Duodenal mucosa (tissue), 2 donors: ENCODE results near the gene SLC9C1.

Source experiments
- H3K27ac ChIP-seq: one replicate; pipeline ENCODE4 v1.7.0; 2013; ENCODE audit warnings: low read depth, low read length
- H3K27me3 ChIP-seq, 2 donors: one replicate each; pipeline ENCODE4 v1.7.0; 2013; ENCODE audit warnings: low read length in 2 of 2, control low read depth in 1 of 2; ENCODE audit not compliant: insufficient read depth in 2 of 2, control insufficient read depth in 1 of 2
- H3K36me3 ChIP-seq, 2 donors: one replicate each; pipeline ENCODE4 v1.7.0; 2013; ENCODE audit warnings: low read length in 2 of 2, control low read depth in 1 of 2; ENCODE audit not compliant: insufficient read depth in 2 of 2, control insufficient read depth in 1 of 2
- H3K4me1 ChIP-seq, 2 donors: one replicate each; pipeline ENCODE4 v1.7.0; 2013; ENCODE audit warnings: low read length in 2 of 2, control low read depth in 1 of 2; ENCODE audit not compliant: insufficient read depth in 2 of 2, control insufficient read depth in 1 of 2
- H3K4me3 ChIP-seq, 2 donors: one replicate each; pipeline ENCODE4 v1.7.0; 2013; ENCODE audit warnings: low read length in 2 of 2, low read depth in 1 of 2
- H3K9ac ChIP-seq, 2 donors: one replicate each; pipeline ENCODE4 v1.7.0; 2013; ENCODE audit warnings: low read length in 2 of 2, low read depth in 1 of 2
- H3K9me3 ChIP-seq, 2 donors: one replicate each; pipeline ENCODE4 v1.7.0; 2013; ENCODE audit warnings: low read length in 2 of 2, control low read depth in 1 of 2; ENCODE audit not compliant: control insufficient read depth in 1 of 2

SLC9C1 gene

DNA sequence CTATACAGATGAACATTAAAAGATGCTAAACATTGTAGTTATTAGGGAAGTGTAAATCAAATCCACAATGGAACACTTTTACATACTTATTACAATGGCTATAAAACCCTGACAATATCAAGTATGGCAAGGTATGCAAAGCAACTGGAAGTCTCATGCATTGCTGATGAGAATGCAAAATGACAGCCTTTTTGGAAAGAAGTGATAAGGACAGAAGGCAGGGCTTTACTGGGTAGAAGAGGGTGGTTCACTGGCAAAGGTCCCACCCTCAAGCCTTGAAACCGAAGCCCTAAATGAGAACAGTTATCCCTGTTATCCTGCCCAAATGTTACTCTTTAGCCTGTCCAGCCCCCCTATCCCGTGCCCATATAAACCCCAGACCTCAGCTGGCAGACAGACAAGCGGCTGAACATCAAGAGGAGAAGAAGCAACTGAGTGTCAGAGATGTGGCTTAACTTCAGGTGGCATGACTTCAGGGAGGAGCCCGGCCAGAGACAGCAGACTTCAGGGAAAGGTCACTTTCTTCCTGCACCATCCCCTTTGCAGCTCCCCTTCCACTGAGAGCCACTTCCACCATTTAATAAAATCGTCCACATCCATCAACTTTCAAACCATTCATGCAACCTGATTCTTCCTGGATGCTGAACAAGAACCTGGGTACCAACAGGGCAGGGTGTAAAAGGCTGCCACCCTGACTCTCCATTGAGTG, 160.2 kb downstream of the SLC9C1 start:
- Histone ChIP-seq H3K4me1 (peaks cover 14 to 16% of the 10 kb centered on the region in 2 donors), H3K9me3 (no peaks in the 10 kb centered on the region), H3K4me3 (no peak overlapping the region), H3K36me3 (no peaks in the 10 kb centered on the region), H3K9ac (no peak overlapping the region), H3K27me3 (no peaks in the 10 kb centered on the region), H3K27ac (no peak overlapping the region)

DNA sequence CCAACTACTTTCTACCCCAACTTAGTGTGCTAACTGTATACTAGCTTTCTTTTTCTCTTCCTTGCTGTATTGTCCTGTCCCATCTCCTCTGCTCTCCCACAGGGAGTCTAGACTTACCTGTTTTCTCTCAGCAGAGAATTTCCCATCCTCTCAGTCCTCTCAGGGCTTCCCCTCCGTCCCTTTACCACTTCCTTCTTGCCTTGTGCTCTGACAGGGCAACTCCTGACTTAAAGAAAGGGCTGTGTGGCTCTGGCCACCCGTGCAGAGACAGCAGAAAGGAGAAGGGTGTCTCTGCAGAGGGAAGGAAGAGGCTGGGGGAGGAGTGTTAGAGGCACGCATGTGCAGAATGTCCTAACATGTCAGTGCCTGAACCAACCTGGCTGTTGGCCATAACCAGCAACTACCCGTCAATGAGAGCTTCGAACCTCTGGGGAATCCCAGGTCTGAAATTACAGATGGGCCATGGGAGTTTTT, 161.0 kb downstream of the SLC9C1 start, which contains the start of gene GCSAM:
GCSAM (minus strand) TSS at position 274 of the 474 bp plus-strand sequence; CDS start at position 146, 128 bp downstream.
- Histone ChIP-seq H3K36me3 (no peaks in the 10 kb centered on the region), H3K27me3 (no peaks in the 10 kb centered on the region), H3K4me3 (peak within 1 kb of the TSS; percentile 19 to 38), H3K9ac (peak within 1 kb of the TSS in 1 of 2 donors; percentile 5), H3K4me1 (peaks cover 15 to 19% of the 10 kb centered on the region in 2 donors), H3K9me3 (no peaks in the 10 kb centered on the region), H3K27ac (no peak within 1 kb of the TSS)

DNA sequence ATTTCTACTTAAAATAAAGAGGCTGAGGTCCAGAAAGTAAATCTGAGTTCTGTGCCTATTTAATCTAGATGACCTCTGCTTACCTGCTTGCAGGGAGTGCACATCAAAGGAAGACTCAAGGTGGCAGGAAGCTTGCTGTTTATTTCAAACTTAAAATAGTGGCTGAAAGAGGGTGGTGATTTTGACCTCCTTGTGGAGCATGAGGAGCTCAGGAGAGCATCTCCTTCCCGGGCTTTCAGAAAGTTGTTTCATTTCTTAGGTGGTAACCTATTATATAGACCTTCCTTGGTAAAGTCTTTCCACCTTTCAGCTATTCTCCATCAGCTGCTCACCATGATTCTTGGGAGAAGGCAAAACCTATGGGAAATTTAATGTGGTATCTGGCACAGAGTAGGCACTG, 161.5 kb downstream of the SLC9C1 start:
- Histone ChIP-seq H3K9me3 (no peaks in the 10 kb centered on the region), H3K9ac (no peak overlapping the region), H3K4me1 (peaks cover 12 to 22% of the 10 kb centered on the region in 2 donors), H3K27me3 (no peaks in the 10 kb centered on the region), H3K36me3 (no peaks in the 10 kb centered on the region), H3K4me3 (peak overlapping the region; percentile 19 to 38), H3K27ac (no peak overlapping the region)

DNA sequence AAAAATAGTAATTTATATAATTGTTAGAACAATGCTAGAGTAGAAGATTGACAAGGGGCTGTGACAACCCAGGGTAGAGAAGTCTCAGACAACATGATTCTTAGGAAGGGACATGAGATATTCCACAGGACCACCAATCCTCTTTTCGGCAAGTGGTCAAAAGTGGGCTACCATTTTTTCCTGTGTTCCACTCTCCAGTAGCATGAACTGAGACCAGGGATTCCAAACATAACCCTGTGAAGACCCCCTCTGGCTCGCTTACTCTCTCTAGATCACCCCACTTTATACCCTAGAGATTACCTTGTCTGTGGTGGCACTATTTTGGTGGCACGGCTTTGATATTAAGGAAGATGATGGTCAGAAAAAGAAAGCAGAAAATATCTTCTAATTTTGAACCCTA, 161.9 kb downstream of the SLC9C1 start:
- H3K4me3 ChIP-seq, result peak overlapping the region in 1 of 2 donors; percentile 38
- H3K9ac ChIP-seq, result no peak overlapping the region

DNA sequence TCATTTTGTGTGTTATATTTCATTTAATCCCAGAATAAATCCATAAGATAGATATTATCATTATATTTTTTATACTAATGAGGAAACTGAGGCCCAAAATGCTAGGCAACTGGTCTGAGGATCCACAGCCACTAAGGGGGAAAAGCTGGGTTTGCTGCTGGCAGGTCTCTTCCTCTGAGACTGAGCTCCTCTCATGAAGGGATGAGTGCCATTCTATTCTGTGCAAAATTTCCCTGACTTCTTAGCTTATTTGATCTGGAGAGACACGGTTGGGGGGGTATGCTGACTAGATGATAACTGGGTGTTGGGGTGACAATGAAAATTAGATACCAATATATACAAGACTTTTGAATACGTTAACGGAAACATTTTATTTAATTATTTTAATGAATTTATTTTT, 162.9 kb downstream of the SLC9C1 start:
- H3K36me3 ChIP-seq, result no peaks in the 10 kb centered on the region
- peaks cover 22 to 26% of the 10 kb centered on the region in 2 donors for H3K4me1 ChIP-seq
- no peaks in the 10 kb centered on the region for H3K9me3 ChIP-seq
- H3K27ac ChIP-seq, result no peak overlapping the region
- no peaks in the 10 kb centered on the region for H3K27me3 ChIP-seq
- H3K9ac ChIP-seq, result no peak overlapping the region
- H3K4me3 ChIP-seq, result no peak overlapping the region

More for the DNA sequence above, 161.9 kb downstream of the SLC9C1 start:
- Histone ChIP-seq H3K4me1 (peaks cover 14 to 22% of the 10 kb centered on the region in 2 donors), H3K9me3 (no peaks in the 10 kb centered on the region), H3K36me3 (no peaks in the 10 kb centered on the region), H3K27ac (no peak overlapping the region), H3K27me3 (no peaks in the 10 kb centered on the region)

DNA sequence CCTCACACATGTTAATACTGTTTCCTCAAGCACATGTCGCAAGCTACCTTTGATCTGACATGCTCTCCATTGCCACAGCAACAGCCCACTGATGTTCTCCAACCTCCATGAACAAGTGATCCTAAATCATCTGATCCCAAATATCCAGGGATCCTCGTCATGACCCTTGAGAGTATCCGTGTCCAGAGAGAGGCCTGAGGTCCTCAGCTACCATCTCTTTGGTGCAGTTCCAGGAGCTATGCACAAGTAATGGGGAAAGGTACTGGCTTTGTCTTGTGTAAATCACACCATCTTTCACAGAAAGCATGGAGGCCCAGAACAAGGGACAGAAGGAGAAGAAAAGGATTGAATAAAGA, 163.4 kb downstream of the SLC9C1 start:
- Histone ChIP-seq H3K4me3 (no peak overlapping the region), H3K9ac (no peak overlapping the region), H3K36me3 (no peaks in the 10 kb centered on the region), H3K27ac (no peak overlapping the region), H3K27me3 (no peaks in the 10 kb centered on the region), H3K9me3 (no peaks in the 10 kb centered on the region), H3K4me1 (peaks cover 22 to 26% of the 10 kb centered on the region in 2 donors)

DNA sequence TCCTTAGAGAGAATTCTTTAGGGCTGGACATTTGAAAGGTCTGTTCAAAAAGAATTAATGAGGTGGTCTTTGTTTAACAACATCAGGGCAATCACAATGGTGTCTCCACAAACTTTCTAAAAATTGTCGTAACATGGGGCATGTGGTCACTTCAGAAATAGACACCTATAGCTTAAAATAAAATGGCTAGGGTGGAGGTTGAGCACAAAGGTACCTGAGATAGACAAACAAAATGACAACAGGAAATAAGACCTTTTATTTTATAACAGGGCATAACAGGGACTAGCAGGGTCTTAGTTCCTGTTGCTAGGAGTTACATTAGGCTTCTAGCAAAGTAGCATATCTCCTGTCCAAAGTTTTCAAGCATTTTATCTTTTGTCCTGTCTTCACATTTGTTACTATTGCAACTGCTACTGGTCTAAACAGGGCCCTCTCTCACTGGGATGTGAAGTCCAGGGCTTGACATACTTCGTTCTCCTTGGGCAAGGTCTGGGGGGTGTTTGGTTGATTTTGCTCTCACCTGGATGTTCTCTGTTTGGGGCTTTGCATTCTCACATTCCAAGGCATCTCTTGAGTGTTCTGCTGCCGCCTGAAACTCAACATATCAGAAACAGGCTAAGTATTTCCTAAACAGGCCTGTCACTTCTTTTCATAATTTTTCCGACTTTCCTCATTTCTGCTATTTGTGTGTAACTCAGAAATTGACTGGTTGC, 163.9 kb downstream of the SLC9C1 start:
- Histone ChIP-seq H3K36me3 (no peaks in the 10 kb centered on the region), H3K4me3 (no peak overlapping the region), H3K9me3 (no peaks in the 10 kb centered on the region), H3K27ac (no peak overlapping the region), H3K27me3 (no peaks in the 10 kb centered on the region), H3K4me1 (peaks cover 19 to 24% of the 10 kb centered on the region in 2 donors), H3K9ac (no peak overlapping the region)

DNA sequence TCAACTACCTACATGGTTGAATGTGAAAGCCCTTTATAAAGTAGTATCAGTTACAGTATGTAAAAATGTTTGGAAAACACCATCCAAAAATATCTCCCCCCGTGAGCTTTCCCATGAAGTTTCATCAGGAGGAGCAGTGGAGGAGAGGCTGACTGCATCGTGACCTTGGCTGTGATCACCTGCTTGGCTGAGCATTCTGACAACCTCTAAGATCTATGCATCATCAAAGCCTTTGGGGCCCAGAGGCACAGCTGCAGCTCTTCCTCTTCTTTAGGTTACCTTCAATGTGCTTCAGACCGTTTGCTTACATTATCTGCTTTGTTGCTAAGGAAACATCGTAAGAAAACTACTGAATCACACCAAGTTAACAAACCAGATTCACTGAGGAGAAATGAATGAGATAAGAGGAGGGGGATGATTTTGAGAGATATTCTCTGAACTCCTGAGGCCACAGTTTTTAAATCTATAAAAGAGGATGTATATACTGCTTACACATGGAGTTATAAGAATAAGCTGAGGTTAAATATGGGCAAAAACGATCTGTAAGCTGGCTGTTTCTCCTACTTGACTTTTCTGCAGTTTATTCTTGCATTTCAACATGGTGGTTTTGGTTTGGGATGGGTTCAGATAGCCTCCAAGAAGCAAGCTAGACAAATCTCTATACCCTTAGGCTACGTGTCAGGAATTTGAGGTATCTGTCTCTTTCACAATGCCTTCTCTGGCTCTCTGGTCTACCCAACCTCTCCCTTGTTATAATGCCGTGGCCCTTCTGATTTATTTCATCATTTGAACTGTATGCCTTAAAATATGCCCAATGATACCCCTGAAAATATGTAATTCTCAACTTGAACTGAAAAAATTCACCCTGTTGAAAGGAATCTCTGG, 164.9 kb downstream of the SLC9C1 start:
- Histone ChIP-seq H3K36me3 (no peaks in the 10 kb centered on the region), H3K9ac (no peak overlapping the region), H3K4me3 (no peak overlapping the region), H3K4me1 (peaks cover 9 to 17% of the 10 kb centered on the region in 2 donors), H3K9me3 (no peaks in the 10 kb centered on the region), H3K27me3 (no peaks in the 10 kb centered on the region), H3K27ac (no peak overlapping the region)

DNA sequence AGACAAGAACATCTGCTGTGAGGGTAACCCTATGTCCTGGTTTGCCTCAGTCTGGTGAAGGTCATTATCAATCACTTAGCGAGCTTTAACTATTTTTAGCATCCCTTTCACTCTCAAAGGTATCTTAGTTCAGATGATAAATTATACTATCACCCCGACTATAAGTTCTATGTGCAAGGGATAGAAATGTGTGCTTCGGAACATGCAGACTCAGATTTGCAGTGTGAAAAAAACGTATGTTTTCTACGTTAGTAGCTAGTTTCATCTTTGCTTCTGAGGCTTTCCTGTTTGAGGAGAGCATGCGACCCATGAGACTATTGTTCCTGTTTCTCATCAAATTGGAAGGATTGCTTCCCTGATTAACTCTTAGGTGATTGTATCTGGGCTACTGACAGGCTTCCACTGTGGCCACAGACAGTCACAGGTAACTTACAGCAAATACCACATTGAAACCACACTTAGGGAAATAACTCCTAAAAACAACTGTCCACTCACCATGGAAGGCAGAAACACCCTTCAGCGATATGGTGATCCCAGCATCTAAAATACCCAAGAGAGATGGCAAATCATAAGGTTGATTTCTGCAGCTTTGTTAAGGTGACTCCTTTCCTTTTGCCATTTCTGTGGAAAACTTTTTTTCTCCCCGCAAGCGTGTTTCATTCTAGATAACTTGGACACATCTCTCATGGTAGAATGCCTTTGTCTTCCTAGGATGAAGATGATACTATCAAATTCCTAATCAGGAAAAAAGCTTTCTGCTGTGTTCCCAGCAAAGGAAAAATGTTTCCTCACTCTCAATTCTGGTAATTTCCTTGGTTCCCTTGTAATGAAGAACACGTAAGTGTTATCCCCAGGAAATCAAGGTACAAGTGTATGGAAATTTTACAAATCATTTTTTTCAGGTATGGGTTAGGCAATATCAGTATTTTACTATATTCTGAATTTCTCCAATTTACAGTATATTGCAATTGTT, 166.2 kb downstream of the SLC9C1 start:
- Histone ChIP-seq H3K9ac (no peak overlapping the region), H3K9me3 (no peaks in the 10 kb centered on the region), H3K27me3 (no peaks in the 10 kb centered on the region), H3K4me3 (peak overlapping the region in 1 of 2 donors; percentile 44), H3K27ac (no peak overlapping the region), H3K36me3 (no peaks in the 10 kb centered on the region), H3K4me1 (peaks cover 9 to 12% of the 10 kb centered on the region in 2 donors)
